Inferior parietal cortex (tissue), 1 donor: Measurements from ENCODE around the gene CCDC188.

ENCODE experiments used
- DNase-seq: peaks from one replicate; pipeline ENCODE4 v3.0.0-alpha.2; 2016; ENCODE audit errors: extremely low spot score

CCDC188 gene

GRCh38 chr22:20135265-20135664 lies 15.6 kb downstream of the CCDC188 start:
- DNase-seq, result no peak

DNA sequence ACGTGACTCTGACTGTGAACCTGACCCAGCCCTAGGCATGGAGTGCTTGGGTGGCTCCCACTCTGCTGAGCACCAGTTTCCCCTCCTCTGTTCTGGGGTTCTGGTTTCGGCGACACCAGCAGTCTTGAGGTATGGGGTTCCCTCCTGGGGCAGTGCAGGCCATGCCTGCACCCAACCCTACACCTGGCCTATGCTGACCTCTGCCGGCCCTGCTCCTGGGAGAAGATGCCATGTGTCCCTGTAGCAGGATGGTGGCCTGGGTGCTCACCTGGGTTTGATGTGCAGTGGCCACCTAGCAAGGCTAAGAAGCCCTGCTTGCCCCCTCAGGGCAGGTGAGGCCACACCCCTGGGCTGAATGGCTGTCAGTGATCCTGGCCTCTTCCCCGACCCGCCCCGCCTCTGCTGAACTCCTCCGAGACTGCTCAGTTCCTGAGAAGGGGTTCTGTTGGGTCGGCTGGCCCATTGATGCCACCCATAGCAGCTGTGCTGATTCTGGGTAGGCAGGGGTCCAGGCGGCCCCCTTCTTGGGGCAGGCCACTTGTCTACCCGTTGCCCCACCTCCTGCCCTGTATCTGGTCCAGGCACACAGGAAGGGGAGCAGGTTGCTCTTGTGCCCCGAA lies 16.8 kb downstream of the CCDC188 start:
- DNase-seq, result no peak

DNA sequence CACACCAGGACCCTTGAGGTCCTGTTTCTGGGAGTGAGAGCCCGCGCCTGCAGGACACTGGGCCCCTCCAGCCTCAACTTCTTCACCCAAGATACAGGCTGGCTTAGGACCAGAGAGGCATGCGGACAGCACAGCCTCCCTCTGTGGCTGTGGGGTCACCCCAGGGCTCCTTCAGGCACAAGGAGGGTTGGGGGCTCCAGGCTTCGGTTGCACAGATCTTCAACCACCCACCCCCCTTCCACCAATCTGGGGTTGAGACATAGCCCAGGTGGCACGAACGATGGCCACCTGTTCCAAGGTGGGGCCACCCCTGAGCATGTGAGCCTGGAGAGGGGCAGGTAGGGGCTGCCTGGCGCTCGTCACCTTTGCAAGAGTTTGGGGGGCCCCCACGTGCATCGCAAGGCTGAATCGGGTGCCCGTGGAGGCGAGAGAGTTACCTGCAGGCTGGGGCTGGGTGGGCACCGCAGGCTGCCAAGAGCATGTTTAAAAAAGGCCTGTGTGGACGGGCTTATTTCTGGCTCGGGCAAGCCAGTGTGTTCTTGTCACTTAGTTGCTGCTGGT lies 18.1 kb downstream of the CCDC188 start:
- no peak for DNase-seq

GRCh38 chr22:20131859-20132685 lies 18.8 kb downstream of the CCDC188 start:
- no peak for DNase-seq

DNA sequence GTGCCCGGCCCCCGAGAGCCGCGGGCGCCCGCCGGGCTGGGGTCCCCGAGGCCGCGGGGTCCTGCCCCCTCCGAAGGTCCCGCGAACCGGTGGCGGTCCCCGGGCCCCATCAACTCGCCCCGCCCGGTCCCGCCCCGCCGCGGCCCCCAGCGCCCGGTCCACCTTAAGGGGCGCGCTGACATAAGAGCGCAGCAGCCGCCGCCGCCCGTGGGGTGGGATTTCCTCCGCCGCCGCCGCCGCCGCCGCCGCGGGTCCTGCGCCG lies 19.3 kb downstream of the CCDC188 start, which contains the start of gene ZDHHC8:
ZDHHC8 (plus strand) TSS at position 208 of the 262 bp plus-strand sequence. CDS start 144 bp downstream, outside the sequence.
- no peak for DNase-seq

GRCh38 chr22:20130731-20131596 lies 19.9 kb downstream of the CCDC188 start:
- peak; percentile 81 for DNase-seq

DNA sequence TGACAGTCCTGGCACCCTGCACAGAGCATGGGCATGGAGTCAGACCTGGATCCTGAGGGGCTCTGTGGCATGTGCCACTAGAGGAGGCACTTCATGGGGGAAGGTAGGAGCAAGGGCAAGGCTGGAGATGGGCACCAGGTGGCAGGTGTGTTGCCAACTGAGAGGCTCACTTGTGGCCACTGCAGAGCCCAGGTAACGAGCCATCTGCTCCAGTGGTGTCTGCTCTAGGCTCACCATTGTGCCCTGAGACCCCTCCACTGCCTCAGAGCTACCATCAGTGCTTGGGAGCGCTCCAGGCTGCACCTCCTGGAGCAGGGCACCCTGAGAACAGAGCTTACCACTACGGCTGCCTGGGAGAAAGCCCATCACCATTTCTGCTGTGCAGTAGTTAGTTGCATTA lies 20.5 kb downstream of the CCDC188 start:
- DNase-seq, result no peak

- no peak for DNase-seq
Observed at GRCh38 chr22:20129747-20130014, 21.2 kb downstream of the CCDC188 start.

DNA sequence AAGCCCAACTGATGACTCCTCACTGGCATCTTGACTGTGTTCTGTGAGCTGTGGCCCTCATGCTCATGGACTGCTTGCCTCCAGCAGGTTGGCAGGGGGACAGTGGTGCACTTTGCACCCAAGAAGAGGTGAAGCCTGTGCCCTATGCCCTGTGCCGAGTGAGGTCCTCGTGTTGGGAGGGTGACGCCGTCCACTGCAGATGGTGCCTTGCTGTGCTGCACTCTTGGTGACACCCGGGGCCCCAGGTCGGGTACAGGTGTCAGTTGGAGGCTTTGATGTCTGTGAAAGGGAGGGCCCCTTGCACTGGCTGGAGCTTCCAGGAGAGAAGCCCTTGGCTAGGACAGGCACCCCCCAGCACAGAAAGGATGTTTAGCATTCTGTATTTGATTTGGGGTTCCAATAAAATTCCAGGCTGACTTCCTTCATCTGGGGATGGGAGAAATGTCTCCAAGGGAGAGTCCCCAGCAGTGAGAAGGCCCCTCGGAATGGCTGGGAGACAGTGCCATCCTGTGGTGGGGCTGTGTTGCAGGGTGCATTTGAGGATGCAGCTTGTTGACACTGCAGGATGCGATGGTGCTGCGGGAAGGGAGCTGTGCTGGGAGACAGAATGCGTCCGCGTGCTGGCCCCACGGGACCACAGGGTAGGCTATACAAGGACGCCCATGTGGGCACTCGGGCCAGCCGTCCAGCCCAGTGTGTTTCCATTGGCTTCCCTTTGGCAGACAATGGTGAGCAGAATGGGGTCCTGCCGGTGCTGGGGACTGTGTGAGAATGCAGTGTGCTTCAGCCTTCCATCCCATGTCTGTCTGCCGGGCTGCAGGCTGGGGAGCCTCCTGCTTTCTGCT lies 21.7 kb downstream of the CCDC188 start:
- DNase-seq, result peak; percentile 47

- no peak for DNase-seq
Observed at GRCh38 chr22:20128619-20128901, 22.3 kb downstream of the CCDC188 start.

GRCh38 chr22:20127869-20128618 lies 22.8 kb downstream of the CCDC188 start:
- no peak for DNase-seq

- DNase-seq, result no peak
Observed at GRCh38 chr22:20127318-20127868, 23.5 kb downstream of the CCDC188 start.

- no peak for DNase-seq
Observed at GRCh38 chr22:20126284-20127029, 24.4 kb downstream of the CCDC188 start.

DNA sequence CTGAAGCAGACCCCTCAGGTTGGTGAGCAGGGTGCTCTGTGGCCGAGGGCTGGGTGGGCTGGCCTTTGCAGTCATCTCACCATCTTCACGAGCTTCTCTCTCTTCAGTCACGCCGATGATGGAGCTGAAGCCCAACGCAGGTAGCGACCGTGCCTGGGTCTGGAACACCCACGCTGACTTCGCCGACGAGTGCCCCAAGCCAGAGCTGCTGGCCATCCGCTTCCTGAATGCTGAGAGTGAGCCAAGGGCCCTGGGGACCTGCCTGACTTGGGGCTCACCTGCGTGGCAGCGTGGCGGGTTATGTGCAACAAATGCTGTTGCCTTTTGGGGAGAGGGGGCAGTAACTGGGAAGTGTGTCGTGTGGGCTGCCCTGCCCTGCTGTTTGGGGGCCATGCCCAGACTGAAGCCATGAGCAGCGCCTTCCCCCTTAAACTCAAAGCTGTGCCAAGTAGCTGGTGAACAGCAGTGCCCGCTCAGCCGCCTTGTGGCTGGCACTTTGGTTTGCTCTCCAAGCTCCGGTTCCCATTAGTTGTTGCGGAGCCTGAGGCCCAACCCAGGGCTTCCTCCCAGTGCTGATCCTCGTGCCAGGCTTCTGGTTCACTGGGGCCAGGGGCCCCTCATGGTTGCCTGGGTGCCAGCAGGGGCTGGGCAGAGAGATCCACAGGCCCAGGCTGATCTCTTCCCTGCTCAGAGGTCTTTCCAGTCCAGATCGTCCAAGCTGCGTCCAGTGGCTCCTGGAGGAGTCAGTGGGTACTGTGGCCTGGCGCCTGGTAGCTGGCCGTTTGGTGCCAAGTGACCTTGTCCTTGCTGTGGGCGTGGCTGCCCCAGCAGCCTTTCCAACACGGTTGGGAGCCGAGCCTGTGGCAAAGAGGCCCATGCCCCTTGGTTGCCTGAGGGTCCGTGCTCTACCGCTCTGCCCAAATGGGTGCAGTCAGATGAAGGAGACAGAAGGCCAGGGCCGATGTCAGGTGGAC lies 25.4 kb downstream of the CCDC188 start:
- no peak for DNase-seq

DNA sequence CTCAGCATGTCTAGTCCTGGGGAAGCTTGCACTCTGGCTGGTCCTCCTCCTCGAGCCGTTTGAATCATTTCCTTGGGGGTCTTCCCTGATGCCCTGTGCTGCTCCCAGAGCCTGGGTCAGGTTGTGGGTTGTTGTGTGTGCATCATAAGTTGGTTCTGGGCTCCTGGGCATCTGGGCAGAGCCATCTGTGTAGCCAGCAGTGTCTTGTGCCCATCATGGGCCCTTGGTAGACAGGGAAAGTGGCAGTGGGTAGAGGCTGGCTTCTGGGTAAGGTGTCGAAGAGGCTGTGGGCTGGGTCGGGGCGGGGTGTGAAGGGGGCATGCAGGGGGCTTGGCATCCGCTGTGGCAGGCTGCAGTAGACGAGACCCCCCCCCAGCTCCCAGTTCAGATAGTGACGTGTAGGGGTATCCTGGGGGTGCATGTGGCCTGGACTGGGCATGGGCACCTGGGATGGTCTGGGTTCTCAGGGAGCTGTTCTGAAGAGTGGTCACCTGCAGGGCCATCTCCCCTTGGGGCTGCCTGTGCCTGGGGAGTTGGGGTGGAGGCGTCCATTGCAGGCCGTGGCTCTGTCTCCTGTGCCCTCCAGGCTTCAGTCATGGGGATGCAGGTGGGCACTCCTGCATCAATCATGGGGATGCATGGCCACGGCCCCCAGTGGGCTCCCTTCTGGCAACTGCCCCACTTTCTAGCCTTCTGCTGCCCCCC lies 26.6 kb downstream of the CCDC188 start:
- no peak for DNase-seq

DNA sequence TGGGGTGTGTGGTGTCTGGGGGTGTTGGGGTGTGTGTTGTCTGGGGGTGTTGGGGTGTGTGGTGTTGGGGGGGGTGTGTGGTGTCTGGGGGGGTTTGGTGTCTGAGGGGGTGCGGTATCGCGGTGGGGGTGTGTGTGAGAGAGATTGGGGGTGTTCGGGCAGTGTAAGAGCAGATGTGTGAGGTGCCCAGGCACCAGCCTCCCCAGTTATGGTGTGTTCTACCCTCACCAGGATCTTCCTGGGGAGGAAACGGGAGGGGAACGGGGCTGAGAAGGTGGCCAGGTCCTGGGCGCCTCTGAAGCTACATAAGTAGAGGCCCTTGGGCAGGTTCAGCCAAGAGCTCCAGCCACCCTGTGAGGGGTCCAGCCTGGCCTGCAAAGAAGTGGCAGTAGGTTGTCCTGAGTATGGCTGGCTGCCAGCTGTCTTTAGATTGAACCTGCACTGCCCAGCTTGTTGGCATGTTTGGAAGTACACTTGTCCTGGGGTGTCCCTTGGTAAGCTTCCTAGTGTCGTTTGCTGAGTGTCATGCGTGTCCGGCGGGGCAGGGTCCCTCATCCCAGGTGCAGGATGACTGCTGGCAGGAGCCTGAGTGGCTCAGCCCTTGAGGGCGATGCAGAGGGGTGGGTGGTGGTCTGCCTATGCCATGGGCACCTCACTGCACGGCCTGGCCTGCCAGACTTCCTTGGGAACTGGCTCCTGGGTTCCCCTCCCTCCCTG lies 27.3 kb downstream of the CCDC188 start:
- DNase-seq, result no peak

- no peak for DNase-seq
Observed at GRCh38 chr22:20121856-20122415, 28.9 kb downstream of the CCDC188 start.
